Measurements from ENCODE around the gene ADAMTS17.

Gene ADAMTS17

GRCh38 chr15:100259266-100259665, 82.5 kb downstream of the ADAMTS17 start:
- H3K27me3 ChIP-seq (ENCODE audit: control insufficient read depth, insufficient read depth, low read length) = no peaks in the 10 kb centered on the region
- no peaks in the 10 kb centered on the region for H3K79me2 ChIP-seq
- no peak overlapping the region for H3K4me2 ChIP-seq (ENCODE audit: low read length)
- H3K27ac ChIP-seq = no peak overlapping the region
- H3K9me3 ChIP-seq (ENCODE audit: control insufficient read depth, low read length) = no peaks in the 10 kb centered on the region
- no peak overlapping the region for H3K9ac ChIP-seq
- no peaks in the 10 kb centered on the region for H3K4me1 ChIP-seq
- no peak overlapping the region for H2AFZ ChIP-seq
- H3K4me3 ChIP-seq (ENCODE audit: low read depth, low read length) = no peak overlapping the region
- no peak for TF ChIP-seq CTCF (IDR thresholded peaks at IDR 0.05)
- no peaks in the 10 kb centered on the region for H3K36me3 ChIP-seq (ENCODE audit: control insufficient read depth, insufficient read depth, low read length)

DNA sequence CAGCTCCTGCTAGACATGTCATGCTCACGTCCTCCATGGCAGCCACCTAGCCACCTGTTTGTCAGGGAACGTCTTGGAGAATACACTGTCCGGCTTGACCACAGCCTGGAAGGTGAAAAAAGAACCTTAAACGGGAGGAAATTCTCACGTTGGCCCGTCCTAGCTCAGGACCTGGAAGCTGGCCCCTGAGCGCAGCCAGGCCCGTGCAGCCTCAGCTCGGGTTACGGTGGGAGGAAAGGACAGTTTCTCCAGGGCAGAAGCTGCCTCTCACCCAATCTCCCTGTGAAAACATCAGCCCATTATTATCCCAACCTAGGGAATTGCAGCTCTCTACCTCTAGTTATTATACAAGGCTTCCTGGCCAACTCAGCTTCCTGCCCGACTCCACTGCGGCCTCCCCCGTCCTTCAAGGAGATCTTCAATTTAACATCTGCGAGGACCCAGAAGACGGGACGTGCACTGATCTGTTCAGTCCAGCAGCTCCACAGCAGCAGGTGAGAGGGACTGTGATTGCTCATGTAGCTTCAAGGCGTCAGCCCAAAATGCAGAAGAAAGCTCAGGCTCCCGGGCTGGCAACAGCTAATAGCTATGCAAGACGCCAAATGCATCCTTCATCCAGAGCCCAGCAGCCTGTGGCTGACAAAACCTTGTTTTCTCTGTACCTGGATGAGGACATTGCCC, 84.7 kb downstream of the ADAMTS17 start:
- no peak overlapping the region for H3K27ac ChIP-seq
- H3K9me3 ChIP-seq (ENCODE audit: control insufficient read depth, low read length) = no peaks in the 10 kb centered on the region
- H3K36me3 ChIP-seq (ENCODE audit: control insufficient read depth, insufficient read depth, low read length) = no peaks in the 10 kb centered on the region
- H3K9ac ChIP-seq = no peak overlapping the region
- no peak for TF ChIP-seq CTCF (IDR thresholded peaks at IDR 0.05)
- no peaks in the 10 kb centered on the region for H3K4me1 ChIP-seq
- H3K79me2 ChIP-seq = no peaks in the 10 kb centered on the region
- H2AFZ ChIP-seq = no peak overlapping the region
- no peak overlapping the region for H3K4me3 ChIP-seq (ENCODE audit: low read depth, low read length)
- no peaks in the 10 kb centered on the region for H3K27me3 ChIP-seq (ENCODE audit: control insufficient read depth, insufficient read depth, low read length)
- H3K4me2 ChIP-seq (ENCODE audit: low read length) = no peak overlapping the region

DNA sequence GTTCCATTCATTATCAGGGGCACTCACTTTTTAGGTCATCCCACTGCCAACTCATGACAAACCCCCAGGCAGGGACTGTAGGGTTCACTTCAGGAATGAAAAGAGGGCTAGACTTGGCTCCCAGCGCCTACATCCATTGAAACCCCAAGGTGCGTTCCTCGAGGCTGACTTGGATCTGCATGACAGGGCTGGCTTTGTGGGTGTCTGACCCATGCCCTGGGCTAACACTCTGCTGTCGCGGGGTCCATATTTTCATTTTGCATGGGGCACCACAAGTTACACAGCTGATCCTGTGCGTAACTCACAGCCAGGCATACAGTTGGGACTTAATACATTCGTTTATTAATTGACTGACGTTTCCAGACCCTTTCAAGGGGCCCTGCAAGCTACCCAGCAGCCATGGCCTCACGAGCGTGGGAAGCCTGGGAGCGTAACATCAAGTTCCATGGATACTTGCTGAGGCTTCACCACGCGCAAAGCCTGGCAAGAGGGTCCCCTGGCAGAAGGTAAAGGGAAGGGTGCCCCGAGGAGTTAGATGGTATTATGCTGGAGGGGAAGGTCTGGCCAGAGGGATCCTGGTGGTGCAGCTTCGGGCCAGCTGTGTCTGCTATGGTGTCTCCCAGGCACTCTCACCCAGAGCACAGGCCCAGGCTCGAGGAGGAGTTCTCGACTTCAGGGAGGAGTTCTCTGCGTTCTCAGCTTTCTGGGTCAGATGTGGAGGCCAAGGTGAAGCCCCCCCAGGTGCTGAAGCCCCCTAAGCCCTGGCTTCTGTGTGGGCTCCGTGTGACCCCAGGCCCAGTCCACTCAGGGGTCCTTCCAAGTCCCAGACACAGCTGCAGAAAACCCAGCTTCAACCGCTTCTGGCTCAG, 85.4 kb downstream of the ADAMTS17 start:
- no peaks in the 10 kb centered on the region for H3K4me1 ChIP-seq
- H3K9me3 ChIP-seq (ENCODE audit: control insufficient read depth, low read length) = no peaks in the 10 kb centered on the region
- no peaks in the 10 kb centered on the region for H3K27me3 ChIP-seq (ENCODE audit: control insufficient read depth, insufficient read depth, low read length)
- no peak overlapping the region for H2AFZ ChIP-seq
- H3K9ac ChIP-seq = no peak overlapping the region
- no peaks in the 10 kb centered on the region for H3K36me3 ChIP-seq (ENCODE audit: control insufficient read depth, insufficient read depth, low read length)
- no peak overlapping the region for H3K4me2 ChIP-seq (ENCODE audit: low read length)
- no peaks in the 10 kb centered on the region for H3K79me2 ChIP-seq
- H3K27ac ChIP-seq = no peak overlapping the region
- H3K4me3 ChIP-seq (ENCODE audit: low read depth, low read length) = no peak overlapping the region
- TF ChIP-seq CTCF (IDR thresholded peaks at IDR 0.05) = no peak

GRCh38 chr15:100255644-100256043, 86.1 kb downstream of the ADAMTS17 start:
- no peak overlapping the region for H3K9ac ChIP-seq
- no peak for TF ChIP-seq CTCF (IDR thresholded peaks at IDR 0.05)
- no peak overlapping the region for H2AFZ ChIP-seq
- H3K4me2 ChIP-seq (ENCODE audit: low read length) = no peak overlapping the region
- H3K4me1 ChIP-seq = no peaks in the 10 kb centered on the region
- H3K27ac ChIP-seq = no peak overlapping the region
- no peaks in the 10 kb centered on the region for H3K27me3 ChIP-seq (ENCODE audit: control insufficient read depth, insufficient read depth, low read length)
- H3K4me3 ChIP-seq (ENCODE audit: low read depth, low read length) = no peak overlapping the region
- no peaks in the 10 kb centered on the region for H3K79me2 ChIP-seq
- no peaks in the 10 kb centered on the region for H3K9me3 ChIP-seq (ENCODE audit: control insufficient read depth, low read length)
- H3K36me3 ChIP-seq (ENCODE audit: control insufficient read depth, insufficient read depth, low read length) = no peaks in the 10 kb centered on the region
